ENCODE results near the gene ERGIC1.
"Not testable (repeated sequence)": the region's sequence is repeated elsewhere in the genome, so short reads cannot be mapped to it uniquely, and the experiment has no call there.

The ERGIC1 gene
- total RNA-seq = 68.3 to 68.6 reads per million in 2 donors

GRCh38 chr5:172833686-172834414, at the start of gene ERGIC1:
Gene ERGIC1 (plus strand): TSS chr5:172834251. CDS start chr5:172834414, 163 bp downstream.
- DNase-seq = peak; percentile 65

- no peak for DNase-seq
These were observed 48.5 kb upstream of the ERGIC1 start for GRCh38 chr5:172785429-172786088.

DNA sequence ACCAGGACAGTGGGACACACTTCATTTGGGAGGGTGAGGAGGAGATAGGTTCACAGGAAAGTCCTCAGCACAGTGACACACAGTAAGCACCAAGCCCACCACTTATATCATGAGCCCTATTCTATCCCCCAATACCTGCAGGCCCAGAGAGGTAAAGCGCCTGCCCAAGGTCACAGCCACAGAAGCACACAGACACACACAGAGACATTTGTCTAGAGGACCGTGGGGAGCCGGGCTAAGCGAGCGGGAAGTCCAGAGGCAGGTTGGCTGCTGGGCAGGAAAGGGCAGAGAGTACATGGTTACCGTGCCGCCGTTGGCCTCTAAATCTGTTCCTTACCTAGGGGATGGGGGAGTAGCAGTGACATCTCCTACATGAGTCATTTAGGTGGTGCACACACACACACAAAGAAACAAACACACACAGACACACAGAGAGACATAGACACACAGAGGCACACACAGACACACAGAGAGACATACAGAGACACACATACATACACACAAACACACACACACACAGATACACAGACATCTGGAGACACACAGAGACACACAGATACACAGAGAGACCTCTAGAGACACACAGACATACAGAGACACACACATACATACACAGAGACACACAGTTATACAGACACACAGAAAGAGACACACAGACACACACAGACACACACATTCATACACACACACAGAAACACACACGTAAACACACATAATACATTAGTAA, 47.2 kb upstream of the ERGIC1 start:
- no peak for DNase-seq

DNA sequence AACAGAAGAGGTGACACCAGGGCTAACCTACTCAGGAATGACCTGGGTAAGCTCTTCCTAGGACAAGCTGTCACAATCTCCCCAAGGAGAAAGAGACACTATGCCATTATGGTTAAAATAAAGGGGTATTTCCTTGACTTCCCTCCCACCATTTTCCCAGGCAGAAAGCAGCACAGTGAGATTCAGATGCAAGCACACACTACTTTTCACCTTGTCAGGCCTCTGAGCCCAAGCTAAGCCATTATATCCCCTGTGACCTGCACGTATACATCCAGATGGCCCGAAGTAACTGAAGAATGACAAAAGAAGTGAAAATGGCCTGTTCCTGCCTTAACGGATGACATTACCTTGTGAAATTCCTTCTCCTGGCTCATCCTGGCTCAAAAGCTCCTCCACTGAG, 46.5 kb upstream of the ERGIC1 start:
- DNase-seq = not testable (repeated sequence)

- no peak for DNase-seq
These were observed 45.0 kb upstream of the ERGIC1 start for GRCh38 chr5:172788771-172789686.

DNA sequence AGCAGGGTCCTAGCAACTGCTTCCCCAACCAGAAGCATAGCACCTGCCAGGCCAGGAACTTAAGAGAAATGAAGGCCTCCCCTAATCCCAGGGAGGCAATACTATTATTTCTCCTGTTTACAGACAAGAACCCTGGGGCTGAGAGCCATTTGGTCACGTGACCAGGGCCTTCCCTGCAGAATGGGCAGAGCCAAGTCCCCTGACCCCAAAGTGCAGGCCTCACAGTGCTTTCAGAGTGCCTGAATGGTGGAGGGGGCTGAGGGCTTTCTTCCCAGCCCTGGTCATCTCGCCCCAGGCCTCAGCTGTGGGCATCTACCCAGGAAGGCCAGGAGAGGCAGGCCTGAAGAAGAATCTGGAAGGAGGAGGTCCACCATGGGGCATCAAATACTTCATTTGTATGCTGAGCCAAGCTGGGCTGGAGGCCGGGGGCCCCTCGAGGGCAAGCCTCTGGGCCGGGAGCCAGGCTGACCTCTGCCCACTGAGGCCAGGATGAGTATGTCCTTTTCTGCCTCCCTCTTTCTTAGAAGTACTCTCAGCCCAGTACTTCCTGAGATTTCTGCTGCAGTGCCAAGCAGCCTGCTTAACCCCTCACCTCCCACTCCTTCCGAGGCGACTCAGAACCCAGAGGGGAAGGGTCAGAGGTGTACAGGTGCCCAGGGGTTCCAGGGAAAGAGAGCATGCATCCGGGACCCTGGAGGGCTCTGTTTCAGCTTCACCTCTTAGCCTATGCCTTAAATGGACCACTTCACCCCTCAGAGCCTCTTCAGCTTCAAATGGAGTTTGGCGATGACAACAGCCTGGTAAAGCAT, 44.2 kb upstream of the ERGIC1 start:
- no peak for DNase-seq

- no peak for DNase-seq
These were observed 43.6 kb upstream of the ERGIC1 start for GRCh38 chr5:172790496-172790889.

DNA sequence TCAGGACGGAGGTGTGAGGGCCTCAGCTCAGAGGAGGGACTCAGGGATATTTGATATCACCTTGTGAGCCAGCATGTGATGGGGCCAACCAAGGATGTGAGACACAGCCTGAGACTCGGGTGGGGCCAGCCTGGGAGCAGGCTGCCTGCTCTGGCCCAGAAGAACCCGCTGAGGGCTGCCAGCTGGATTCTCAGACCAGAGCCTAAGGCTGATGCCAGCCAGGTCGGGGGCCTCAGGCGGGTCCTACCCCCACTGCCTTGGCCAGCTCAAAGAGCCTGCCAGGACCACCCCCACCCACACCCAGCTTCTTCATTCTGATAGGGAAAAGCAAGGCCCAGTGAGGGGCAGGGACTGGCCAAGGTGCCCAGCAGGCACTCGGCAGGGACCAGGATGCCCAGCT, 42.8 kb upstream of the ERGIC1 start:
- DNase-seq = no peak

DNA sequence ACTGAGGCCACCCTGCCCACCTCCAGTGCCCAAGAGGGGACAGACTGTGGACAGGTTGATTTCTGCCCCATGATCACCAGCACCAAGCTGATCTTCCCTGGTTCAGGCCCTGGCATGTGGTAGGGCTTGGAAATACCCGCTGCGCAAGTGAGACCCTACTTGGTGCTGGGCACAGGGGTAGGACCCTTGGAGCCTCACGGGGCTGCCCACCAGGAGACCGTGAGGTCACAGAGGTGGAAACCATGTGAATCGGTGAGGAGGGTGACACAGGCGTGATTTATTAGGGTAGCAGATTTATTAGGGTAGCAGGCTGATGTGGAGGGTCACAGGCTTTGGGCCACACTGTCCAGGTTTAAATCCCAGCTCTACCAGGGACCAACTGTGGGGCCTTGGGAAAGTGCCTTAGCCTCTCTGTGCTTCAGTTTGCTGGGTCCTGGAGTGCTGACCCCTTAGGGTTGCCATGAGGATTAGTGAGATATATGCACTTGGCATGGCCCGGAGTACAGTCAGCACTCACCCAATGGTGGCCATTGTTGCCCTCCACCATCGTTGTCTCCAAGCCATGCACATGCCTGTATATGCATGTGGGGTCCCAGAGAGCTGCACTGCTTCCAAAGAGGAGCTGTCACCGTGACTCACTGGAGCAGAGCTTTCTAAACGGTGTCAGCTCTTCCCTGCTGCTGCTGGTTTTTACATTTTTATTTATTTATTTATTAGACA, 42.2 kb upstream of the ERGIC1 start:
- no peak for DNase-seq

- no peak for DNase-seq
These were observed 41.1 kb upstream of the ERGIC1 start for GRCh38 chr5:172792701-172793570.

DNA sequence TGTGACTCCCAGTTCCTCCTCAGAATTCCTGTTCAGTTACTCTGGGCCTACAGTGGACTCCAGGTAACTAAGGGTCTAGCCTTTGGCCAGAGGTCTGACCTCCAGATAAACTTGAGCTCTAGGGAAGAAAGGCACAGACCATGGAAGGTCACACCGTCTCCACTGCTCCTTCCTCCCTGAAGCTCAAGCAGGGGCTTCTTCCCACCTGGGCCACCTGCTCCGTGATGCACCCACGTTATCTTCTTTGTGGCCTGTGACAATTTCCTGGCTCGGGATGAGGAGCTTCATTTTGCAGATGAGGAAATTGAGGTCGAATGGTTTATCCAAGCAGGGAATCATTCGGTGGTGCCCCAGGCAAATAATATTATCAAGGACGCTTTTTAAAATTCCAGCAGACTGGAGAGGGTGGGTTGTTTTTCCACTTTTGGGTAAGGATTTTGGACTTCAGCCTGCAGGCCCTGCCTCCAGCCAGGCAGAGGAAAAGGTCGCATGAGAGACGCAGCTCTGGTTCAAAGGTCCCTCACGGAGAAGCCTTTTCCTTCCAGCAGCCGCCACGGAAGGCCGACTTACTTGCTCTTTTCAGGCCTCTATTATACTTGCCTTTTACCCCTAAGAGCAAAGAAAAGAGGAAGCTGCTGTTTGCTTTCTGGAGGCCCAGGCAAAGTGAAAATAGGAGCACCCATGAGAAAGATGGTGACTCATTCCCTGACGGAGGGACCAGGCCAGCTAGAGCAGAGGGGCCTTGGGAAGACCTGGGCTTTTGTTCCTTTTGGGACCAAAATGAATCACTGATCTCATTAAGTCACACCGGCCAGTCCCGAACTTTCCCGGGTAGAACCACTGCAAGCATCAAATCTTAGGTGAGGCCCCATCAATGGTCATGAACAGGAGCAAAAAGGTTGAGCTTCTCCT, 40.2 kb upstream of the ERGIC1 start:
- DNase-seq = no peak

GRCh38 chr5:172795318-172795977, 38.6 kb upstream of the ERGIC1 start:
- DNase-seq = no peak

DNA sequence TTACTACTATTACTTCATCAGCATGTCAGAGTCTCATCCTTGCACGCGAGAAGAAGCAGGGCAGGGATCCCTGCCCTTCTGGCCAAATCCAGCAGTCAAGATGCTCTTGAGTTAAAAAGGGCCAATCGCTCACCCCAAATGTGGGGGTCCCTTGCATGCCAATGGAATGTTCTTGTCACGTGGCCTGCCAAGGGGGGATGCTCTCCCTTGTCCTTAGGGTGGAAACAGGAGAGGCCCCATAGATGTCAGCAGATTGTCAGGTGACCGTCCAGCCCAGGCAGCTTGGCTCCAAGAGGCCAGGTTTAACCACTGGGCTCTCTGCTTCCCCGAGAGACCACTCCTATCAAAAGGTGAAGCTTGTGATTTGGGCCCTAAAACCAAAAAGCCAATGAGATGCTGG, 37.7 kb upstream of the ERGIC1 start:
- no peak for DNase-seq

DNA sequence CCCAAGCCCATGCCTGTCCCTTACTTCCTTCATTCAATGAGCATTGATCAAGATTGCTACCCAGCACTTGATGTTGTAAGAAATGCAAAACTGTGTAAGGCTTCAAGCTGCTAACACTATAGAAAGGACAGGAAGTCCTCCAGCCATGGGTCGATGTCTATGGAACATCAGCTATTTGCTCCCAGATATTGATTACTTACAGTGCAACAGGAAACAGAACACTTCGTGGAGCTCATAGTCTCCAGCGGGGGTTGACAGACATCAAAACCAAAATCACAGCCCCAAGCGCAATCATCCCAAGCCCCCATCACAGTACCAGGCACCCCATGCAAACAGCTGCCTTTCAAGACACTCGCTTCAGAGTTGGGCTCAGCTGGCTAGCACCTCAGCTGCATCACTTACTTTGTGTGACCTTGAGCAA, 36.3 kb upstream of the ERGIC1 start:
- DNase-seq = no peak

GRCh38 chr5:172798422-172799215, 35.4 kb upstream of the ERGIC1 start:
- no peak for DNase-seq

DNA sequence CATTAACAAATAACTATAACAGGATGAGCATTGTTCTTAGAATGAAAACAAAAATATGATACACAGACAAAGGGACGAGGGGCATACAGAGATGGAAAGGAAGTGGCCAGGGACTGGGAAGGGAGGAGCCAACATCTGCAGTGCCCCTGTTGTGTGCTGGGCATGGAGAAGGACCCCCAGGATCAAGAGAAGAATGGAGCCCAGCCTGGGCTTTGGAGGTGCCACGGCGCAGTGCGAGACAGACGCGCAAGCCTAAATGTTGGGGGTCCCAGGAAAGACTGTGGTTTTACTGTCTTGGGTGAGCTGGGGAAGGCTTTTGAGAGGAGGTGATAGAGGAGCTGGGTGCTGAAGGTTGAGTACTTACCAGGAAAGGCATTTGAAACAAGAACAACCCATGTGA, 34.6 kb upstream of the ERGIC1 start:
- DNase-seq = no peak

DNA sequence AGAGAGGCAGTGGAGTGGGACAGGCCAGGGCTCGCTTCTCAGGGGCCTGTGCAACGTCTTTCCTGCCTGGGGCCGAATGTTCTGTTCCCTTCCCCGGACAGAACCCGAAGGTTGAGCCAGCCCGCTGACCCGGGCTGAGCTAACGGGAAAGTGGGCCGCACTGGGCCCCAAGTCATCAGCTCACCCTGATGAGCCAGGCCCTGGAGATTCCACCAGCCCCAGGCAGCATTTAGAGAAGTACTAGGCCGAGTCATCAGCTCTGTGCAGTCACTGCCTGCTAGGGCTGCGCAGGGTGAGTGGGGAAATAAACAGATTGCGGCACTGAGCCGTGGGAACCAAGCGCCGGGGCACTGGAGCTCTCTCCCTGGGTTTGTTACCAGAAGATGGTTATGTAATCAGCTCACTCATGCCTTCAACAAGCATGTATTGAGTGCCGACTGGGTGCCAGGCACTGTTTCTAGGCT, 33.9 kb upstream of the ERGIC1 start:
- no peak for DNase-seq
